HepG2 (cell line): ENCODE results near the gene LONP1. TPM values are rescaled to one million over a fixed set of nuclear protein-coding genes. Genes with fewer than 3 reads are reported as not detected.

Experiments
- CBX5 ChIP-seq: sonication (generic); formaldehyde crosslinking; IDR thresholded peaks from 2 replicates; pipeline ENCODE4 v1.4.0; 2020; ENCODE audit warnings: missing genetic modification reagents, borderline replicate concordance
- DR1 ChIP-seq: sonication (generic); formaldehyde crosslinking; IDR thresholded peaks from 2 replicates; pipeline ENCODE4 v1.8.0; 2021; ENCODE audit warnings: mild to moderate bottlenecking, missing genetic modification reagents, inconsistent platforms
- ELF3 ChIP-seq: IDR thresholded peaks from 2 replicates; pipeline ENCODE4 v1.6.1; 2016; ENCODE audit warnings: missing genetic modification reagents, missing compliant biosample characterization
- JDP2 ChIP-seq: sonication (generic); formaldehyde crosslinking; IDR thresholded peaks from 2 replicates; pipeline ENCODE4 v1.8.1; 2022; ENCODE audit warnings: missing genetic modification reagents, borderline replicate concordance
- KLF13 ChIP-seq: sonication (generic); formaldehyde crosslinking; IDR thresholded peaks from 2 replicates; pipeline ENCODE4 v1.4.0; 2020; ENCODE audit warnings: mild to moderate bottlenecking, missing genetic modification reagents
- KMT2B ChIP-seq: IDR thresholded peaks from 2 replicates; pipeline ENCODE4 v1.6.1; 2016; ENCODE audit warnings: missing genetic modification reagents, missing compliant biosample characterization
- MLLT10 ChIP-seq: sonication (generic); formaldehyde crosslinking; IDR thresholded peaks from 2 replicates; pipeline ENCODE4 v1.4.0; 2020; ENCODE audit warnings: missing genetic modification reagents
- NRL ChIP-seq: sonication (generic); formaldehyde crosslinking; IDR thresholded peaks from 2 replicates; pipeline ENCODE4 v1.5.0; 2020; ENCODE audit warnings: missing genetic modification reagents, mild to moderate bottlenecking, moderate library complexity, borderline replicate concordance
- PAX8 ChIP-seq: sonication (generic); formaldehyde crosslinking; IDR thresholded peaks from 2 replicates; pipeline ENCODE4 v1.8.0; 2022; ENCODE audit warnings: mild to moderate bottlenecking, missing genetic modification reagents, borderline replicate concordance
- TAF1 ChIP-seq: sonication (generic); formaldehyde crosslinking; IDR thresholded peaks from 2 replicates; pipeline ENCODE4 v1.4.0; 2020; ENCODE audit warnings: missing genetic modification reagents
- TOPORS ChIP-seq: sonication (generic); formaldehyde crosslinking; IDR thresholded peaks from 2 replicates; pipeline ENCODE4 v1.8.0; 2023; ENCODE audit warnings: mild to moderate bottlenecking, missing genetic modification reagents
- TSC22D2 ChIP-seq: sonication (generic); formaldehyde crosslinking; IDR thresholded peaks from 2 replicates; pipeline ENCODE4 v1.5.1; 2020; ENCODE audit warnings: missing genetic modification reagents, mild to moderate bottlenecking, borderline replicate concordance
- XRCC5 ChIP-seq: fragments of 200-400 bp; formaldehyde crosslinking; optimal IDR thresholded peaks from 2 replicates; pipeline ENCODE3; 2017; ENCODE audit warnings: mild to moderate bottlenecking, low read length
- ZNF24 ChIP-seq: fragments of 450-650 bp; IDR thresholded peaks from 2 replicates; pipeline ENCODE4 v1.6.1; 2017; ENCODE audit warnings: antibody characterized with exemption, mild to moderate bottlenecking
- ZNF296 ChIP-seq: sonication (generic); formaldehyde crosslinking; conservative IDR thresholded peaks from 2 replicates; pipeline ENCODE4 v1.5.0; 2020; ENCODE audit warnings: mild to moderate bottlenecking, missing genetic modification reagents
- ZNF326 ChIP-seq: sonication (generic); formaldehyde crosslinking; IDR thresholded peaks from 2 replicates; pipeline ENCODE4 v1.4.0; 2020; ENCODE audit warnings: missing genetic modification reagents, borderline replicate concordance
- ZNF468 ChIP-seq: sonication (generic); formaldehyde crosslinking; IDR thresholded peaks from 2 replicates; pipeline ENCODE4 v1.8.0; 2022; ENCODE audit warnings: mild to moderate bottlenecking, moderate library complexity, missing genetic modification reagents
- ZNF552 ChIP-seq: sonication (generic); formaldehyde crosslinking; IDR thresholded peaks from 2 replicates; pipeline ENCODE4 v1.9.0; 2022; ENCODE audit warnings: missing genetic modification reagents, mild to moderate bottlenecking, borderline replicate concordance
- ZNF558 ChIP-seq: sonication (generic); formaldehyde crosslinking; IDR thresholded peaks from 2 replicates; pipeline ENCODE4 v1.9.0; 2022; ENCODE audit warnings: mild to moderate bottlenecking, missing genetic modification reagents, borderline replicate concordance
- ZNF567 ChIP-seq: sonication (generic); formaldehyde crosslinking; IDR thresholded peaks from 2 replicates; pipeline ENCODE4 v1.8.1; 2023; ENCODE audit warnings: mild to moderate bottlenecking, missing genetic modification reagents, borderline replicate concordance
- ZNF776 ChIP-seq: sonication (generic); formaldehyde crosslinking; IDR thresholded peaks from 2 replicates; pipeline ENCODE4 v1.4.0; 2020; ENCODE audit warnings: mild to moderate bottlenecking, missing genetic modification reagents
- ZSCAN31 ChIP-seq: sonication (generic); formaldehyde crosslinking; IDR thresholded peaks from 2 replicates; pipeline ENCODE4 v1.5.0; 2020; ENCODE audit warnings: low read depth, mild to moderate bottlenecking, missing genetic modification reagents
- polyA plus RNA-seq, 8 experiments: library from polyadenylated mRNA; depleted of rRNA in 3 of 8; stranded (reverse) in 7 of 8; unstranded in 1 of 8; fragments of >200 nt; fragmentation: Illumina TruSeq in 4 of 8; extraction: Trizol in 4 of 8; gene quantifications; 2 replicates each; pipeline versions ENCODE4 v1.2.1 to v1.2.3, GENCODE V29; 2011 to 2016; ENCODE audit warnings: low read depth in 4 of 8, missing spikeins in 1 of 8, mixed read lengths in 1 of 8; ENCODE audit not compliant: insufficient read depth in 1 of 8
- total RNA-seq, 5 experiments: library from RNA; depleted of rRNA; stranded (reverse); fragments of >200 nt; fragmentation: Illumina TruSeq; extraction: Trizol; gene quantifications; 2 replicates each; pipeline ENCODE4 v1.2.3, GENCODE V29; 2016; ENCODE audit warnings: low read depth in 1 of 5
- TF ChIP-seq, protein P1 (sequence below): sonication (generic); formaldehyde crosslinking; IDR thresholded peaks from 2 replicates; pipeline ENCODE4 v1.4.0; 2020; ENCODE audit warnings: missing genetic modification reagents
- TF ChIP-seq, protein P2 (sequence below): sonication (generic); formaldehyde crosslinking; IDR thresholded peaks from 2 replicates; pipeline ENCODE4 v1.4.0; 2020; ENCODE audit warnings: missing genetic modification reagents
- TF ChIP-seq, protein P3 (sequence below): IDR thresholded peaks from 2 replicates; pipeline ENCODE4 v1.6.1; 2016; ENCODE audit warnings: missing compliant biosample characterization, missing genetic modification reagents, borderline replicate concordance
- TF ChIP-seq, protein P4 (sequence below): sonication (generic); formaldehyde crosslinking; IDR thresholded peaks from 2 replicates; pipeline ENCODE4 v1.8.0; 2022; ENCODE audit warnings: mild to moderate bottlenecking, missing genetic modification reagents

The LONP1 gene
- total and polyA plus RNA-seq, 2 of the 13 experiments (the other 11 are each of a cell fraction or from before 2014, with no cell fraction given), result 59.5 to 76.8 TPM

DNA sequence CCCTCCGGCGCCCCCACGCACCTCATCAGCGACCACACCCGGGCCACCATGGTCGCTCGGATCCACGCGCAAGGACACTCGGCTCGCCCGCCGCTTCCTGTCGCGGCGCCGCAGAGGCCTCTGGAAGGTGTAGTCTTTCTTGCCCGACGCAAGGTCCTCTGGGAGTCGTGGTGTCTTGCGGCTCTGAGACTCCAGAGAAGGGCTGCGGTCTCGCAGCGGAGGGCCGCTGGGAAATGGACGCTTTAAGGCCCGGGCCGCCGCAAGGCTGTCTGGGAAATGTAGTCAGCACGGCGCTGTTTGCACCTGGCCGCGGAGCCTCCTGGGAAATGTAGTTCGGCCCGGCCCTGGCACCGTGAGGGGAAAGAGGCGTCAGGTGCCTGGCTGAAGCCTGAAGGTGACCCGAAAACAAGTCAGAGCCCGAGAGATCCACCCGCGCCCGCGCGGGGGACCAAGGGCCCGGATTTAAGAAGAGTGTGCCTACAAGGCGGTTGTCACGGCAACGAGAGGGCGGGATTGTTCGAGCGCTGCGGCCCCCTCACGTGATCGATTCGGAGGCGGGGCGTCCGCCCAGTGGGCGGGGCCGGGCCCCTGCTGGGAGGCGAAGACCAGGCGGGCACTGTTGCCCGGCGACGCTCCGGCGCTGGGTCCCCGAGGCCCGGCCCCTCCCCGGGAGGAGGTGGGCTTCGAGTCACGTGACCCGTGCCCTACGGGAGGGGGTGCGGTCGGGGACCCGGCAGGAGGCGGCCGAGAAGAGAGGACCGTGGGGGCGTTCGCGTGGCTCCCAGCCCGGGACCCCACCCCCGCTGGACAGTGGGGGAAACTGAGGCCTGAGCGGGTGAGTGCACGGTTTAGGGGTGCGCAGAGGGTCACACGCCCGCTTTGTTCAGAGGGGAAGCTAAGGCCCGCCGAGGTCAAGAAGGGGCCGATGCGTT lies 39.2 kb downstream of the LONP1 start, which contains the start of the genes HSD11B1L and MICOS13 (continued):
- TF ChIP-seq, protein P1, sequence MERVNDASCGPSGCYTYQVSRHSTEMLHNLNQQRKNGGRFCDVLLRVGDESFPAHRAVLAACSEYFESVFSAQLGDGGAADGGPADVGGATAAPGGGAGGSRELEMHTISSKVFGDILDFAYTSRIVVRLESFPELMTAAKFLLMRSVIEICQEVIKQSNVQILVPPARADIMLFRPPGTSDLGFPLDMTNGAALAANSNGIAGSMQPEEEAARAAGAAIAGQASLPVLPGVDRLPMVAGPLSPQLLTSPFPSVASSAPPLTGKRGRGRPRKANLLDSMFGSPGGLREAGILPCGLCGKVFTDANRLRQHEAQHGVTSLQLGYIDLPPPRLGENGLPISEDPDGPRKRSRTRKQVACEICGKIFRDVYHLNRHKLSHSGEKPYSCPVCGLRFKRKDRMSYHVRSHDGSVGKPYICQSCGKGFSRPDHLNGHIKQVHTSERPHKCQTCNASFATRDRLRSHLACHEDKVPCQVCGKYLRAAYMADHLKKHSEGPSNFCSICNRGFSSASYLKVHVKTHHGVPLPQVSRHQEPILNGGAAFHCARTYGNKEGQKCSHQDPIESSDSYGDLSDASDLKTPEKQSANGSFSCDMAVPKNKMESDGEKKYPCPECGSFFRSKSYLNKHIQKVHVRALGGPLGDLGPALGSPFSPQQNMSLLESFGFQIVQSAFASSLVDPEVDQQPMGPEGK, result peak; percentile 47; the same call in 1 of the 2 replicates
- TF ChIP-seq CBX5 (CRISPR knock-in tag) (no peak), XRCC5 (no peak), KMT2B (peak; percentile 78), DR1 (CRISPR knock-in tag) (0 out of 2 replicates have a peak, but pooled peaks have one; percentile 64), ELF3 (CRISPR knock-in tag) (peak; percentile 39; the same call in 1 of the 2 replicates), TOPORS (CRISPR knock-in tag) (no peak), TSC22D2 (CRISPR knock-in tag) (no peak), ZNF24 (no peak), TAF1 (CRISPR knock-in tag) (peak; percentile 66; the same call in 1 of the 2 replicates), ZNF567 (CRISPR knock-in tag) (no peak), ZNF552 (CRISPR knock-in tag) (peak; percentile 40; the same call in 1 of the 2 replicates), PAX8 (CRISPR knock-in tag) (no peak), NRL (CRISPR knock-in tag) (no peak), ZNF326 (CRISPR knock-in tag) (no peak), KLF13 (CRISPR knock-in tag) (no peak), MLLT10 (CRISPR knock-in tag) (no peak), JDP2 (CRISPR knock-in tag) (no peak), ZNF468 (no peak), ZSCAN31 (CRISPR knock-in tag) (no peak), ZNF296 (CRISPR knock-in tag) (no peak), ZNF558 (CRISPR knock-in tag) (no peak), ZNF776 (CRISPR knock-in tag) (no peak)
- TF ChIP-seq, protein P2, sequence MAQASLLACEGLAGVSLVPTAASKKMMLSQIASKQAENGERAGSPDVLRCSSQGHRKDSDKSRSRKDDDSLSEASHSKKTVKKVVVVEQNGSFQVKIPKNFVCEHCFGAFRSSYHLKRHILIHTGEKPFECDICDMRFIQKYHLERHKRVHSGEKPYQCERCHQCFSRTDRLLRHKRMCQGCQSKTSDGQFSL, result no peak
- TF ChIP-seq, protein P3, sequence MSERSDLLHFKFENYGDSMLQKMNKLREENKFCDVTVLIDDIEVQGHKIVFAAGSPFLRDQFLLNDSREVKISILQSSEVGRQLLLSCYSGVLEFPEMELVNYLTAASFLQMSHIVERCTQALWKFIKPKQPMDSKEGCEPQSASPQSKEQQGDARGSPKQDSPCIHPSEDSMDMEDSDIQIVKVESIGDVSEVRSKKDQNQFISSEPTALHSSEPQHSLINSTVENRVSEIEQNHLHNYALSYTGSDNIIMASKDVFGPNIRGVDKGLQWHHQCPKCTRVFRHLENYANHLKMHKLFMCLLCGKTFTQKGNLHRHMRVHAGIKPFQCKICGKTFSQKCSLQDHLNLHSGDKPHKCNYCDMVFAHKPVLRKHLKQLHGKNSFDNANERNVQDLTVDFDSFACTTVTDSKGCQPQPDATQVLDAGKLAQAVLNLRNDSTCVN, result peak; percentile 58; the same call in 1 of the 2 replicates
- TF ChIP-seq, protein P4, sequence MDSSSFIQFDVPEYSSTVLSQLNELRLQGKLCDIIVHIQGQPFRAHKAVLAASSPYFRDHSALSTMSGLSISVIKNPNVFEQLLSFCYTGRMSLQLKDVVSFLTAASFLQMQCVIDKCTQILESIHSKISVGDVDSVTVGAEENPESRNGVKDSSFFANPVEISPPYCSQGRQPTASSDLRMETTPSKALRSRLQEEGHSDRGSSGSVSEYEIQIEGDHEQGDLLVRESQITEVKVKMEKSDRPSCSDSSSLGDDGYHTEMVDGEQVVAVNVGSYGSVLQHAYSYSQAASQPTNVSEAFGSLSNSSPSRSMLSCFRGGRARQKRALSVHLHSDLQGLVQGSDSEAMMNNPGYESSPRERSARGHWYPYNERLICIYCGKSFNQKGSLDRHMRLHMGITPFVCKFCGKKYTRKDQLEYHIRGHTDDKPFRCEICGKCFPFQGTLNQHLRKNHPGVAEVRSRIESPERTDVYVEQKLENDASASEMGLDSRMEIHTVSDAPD (CRISPR knock-in tag), result no peak
